Lung (tissue), 12 donors: Measurements from ENCODE around the gene PDIA6. TPM values are rescaled to one million over a fixed set of nuclear protein-coding genes. Genes with fewer than 3 reads are reported as not detected.

Experiments used
- ATAC-seq: fragments of 200-7000 bp; cut with Tn5 transposase; one replicate; pipeline ENCODE4 v1.9.1; 2020; ENCODE audit warnings: moderate number of reproducible peaks; ENCODE audit not compliant: insufficient read depth, low FRiP score
- DNase-seq, 3 donors: peaks; one replicate each; pipeline ENCODE4 v3.0.0-alpha.2; 2013 to 2017
- H3K27ac ChIP-seq, 2 donors: one replicate each; pipeline ENCODE4 v1.5.1; 2013; ENCODE audit warnings: mild to moderate bottlenecking in 2 of 2, moderate library complexity in 2 of 2, control low read depth in 1 of 2, inconsistent platforms in 1 of 2, low read depth in 1 of 2, low read length in 1 of 2
- H3K27me3 ChIP-seq, 3 donors: one replicate each; pipeline ENCODE4 v1.5.1; 2013; ENCODE audit warnings: low read length in 2 of 3; ENCODE audit not compliant: control insufficient read depth in 3 of 3, insufficient read depth in 3 of 3
- H3K36me3 ChIP-seq, 4 donors: one replicate each; pipeline ENCODE4 v1.5.1; 2013; ENCODE audit warnings: low read length in 4 of 4, mild to moderate bottlenecking in 1 of 4, moderate library complexity in 1 of 4; ENCODE audit not compliant: control insufficient read depth in 4 of 4, insufficient read depth in 4 of 4
- H3K4me1 ChIP-seq, 5 donors: one replicate each; pipeline ENCODE4 v1.5.1; 2013; ENCODE audit warnings: low read length in 5 of 5, mild to moderate bottlenecking in 2 of 5, moderate library complexity in 1 of 5; ENCODE audit not compliant: control insufficient read depth in 5 of 5, insufficient read depth in 5 of 5
- H3K4me3 ChIP-seq: one replicate; pipeline ENCODE4 v1.5.1; 2013; ENCODE audit warnings: mild to moderate bottlenecking, control low read depth, moderate library complexity
- H3K9ac ChIP-seq, 2 donors: one replicate each; pipeline ENCODE4 v1.5.1; 2013; ENCODE audit warnings: low read length in 2 of 2, control low read depth in 1 of 2; ENCODE audit not compliant: insufficient read depth in 1 of 2
- H3K9me3 ChIP-seq, 4 donors: one replicate each; pipeline ENCODE4 v1.5.1; 2013; ENCODE audit warnings: low read length in 3 of 4, mild to moderate bottlenecking in 1 of 4, moderate library complexity in 1 of 4; ENCODE audit not compliant: control insufficient read depth in 4 of 4, insufficient read depth in 3 of 4
- WGBS, 2 donors: extraction: QIAGEN DNeasy Blood & Tissue Kit; methylation state at CpG; one replicate each; pipeline ENCODE4 v1.1.7; 2013; 5-methylcytosine and 5-hydroxymethylcytosine counted together
- polyA plus RNA-seq, 2 donors: library from polyadenylated mRNA; stranded (reverse); fragments of 200-250 nt; gene quantifications; one replicate each; pipeline ENCODE4 v1.2.1, GENCODE V29; 2013
- total RNA-seq, 2 donors: library from RNA; depleted of rRNA in 1 of 2; stranded (reverse); fragments of >200 nt in 1 of 2; gene quantifications; one replicate each; pipeline ENCODE4 v1.2.1, GENCODE V29; 2014 to 2021
- TF ChIP-seq, protein P1 (sequence below): IDR thresholded peaks from 2 replicates; pipeline ENCODE4 v1.5.1; 2012; ENCODE audit warnings: mild to moderate bottlenecking; ENCODE audit errors: control extremely low read depth, extremely low read depth
- donor health status: control.
- donor health status: control.
- donor health status: Bipolar disorder and iron deficiency.
- donor health status: healthy.
- donor health status: DM: yes; HTN: yes; CAD: no.

The PDIA6 gene
- total and polyA plus RNA-seq, 4 donors = 70.1 to 341 (median 189) TPM

DNA sequence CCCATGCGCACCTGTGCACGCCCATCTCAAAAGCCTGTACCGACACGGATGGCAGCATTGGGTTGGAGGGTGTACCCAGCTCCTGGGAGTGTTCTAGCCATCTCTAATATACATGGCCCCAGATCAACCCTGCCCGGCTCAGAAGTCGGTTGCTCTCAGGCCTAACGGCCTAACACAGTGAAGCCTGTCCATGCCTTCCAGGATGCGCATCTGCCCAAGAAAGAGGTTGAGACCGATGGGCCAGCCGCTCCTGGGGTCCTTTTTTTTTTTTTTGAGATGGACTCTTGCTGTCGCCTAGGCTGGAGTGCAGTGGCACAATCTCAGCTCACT, 32.1 kb downstream of the PDIA6 start:
- Histone ChIP-seq H3K4me3 (no peak overlapping the region), H3K27me3 (no peaks in the 10 kb centered on the region), H3K9ac (no peak overlapping the region), H3K36me3 (peaks cover 10 to 41% (median 30%) of the 10 kb centered on the region in 4 donors), H3K9me3 (no peaks in the 10 kb centered on the region), H3K4me1 (peaks cover 0 to 3% (median 0%) of the 10 kb centered on the region in 5 donors), H3K27ac (no peak overlapping the region)
- ATAC-seq (no peak), DNase-seq (no peak)
- TF ChIP-seq, protein P1, sequence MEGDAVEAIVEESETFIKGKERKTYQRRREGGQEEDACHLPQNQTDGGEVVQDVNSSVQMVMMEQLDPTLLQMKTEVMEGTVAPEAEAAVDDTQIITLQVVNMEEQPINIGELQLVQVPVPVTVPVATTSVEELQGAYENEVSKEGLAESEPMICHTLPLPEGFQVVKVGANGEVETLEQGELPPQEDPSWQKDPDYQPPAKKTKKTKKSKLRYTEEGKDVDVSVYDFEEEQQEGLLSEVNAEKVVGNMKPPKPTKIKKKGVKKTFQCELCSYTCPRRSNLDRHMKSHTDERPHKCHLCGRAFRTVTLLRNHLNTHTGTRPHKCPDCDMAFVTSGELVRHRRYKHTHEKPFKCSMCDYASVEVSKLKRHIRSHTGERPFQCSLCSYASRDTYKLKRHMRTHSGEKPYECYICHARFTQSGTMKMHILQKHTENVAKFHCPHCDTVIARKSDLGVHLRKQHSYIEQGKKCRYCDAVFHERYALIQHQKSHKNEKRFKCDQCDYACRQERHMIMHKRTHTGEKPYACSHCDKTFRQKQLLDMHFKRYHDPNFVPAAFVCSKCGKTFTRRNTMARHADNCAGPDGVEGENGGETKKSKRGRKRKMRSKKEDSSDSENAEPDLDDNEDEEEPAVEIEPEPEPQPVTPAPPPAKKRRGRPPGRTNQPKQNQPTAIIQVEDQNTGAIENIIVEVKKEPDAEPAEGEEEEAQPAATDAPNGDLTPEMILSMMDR = no peak
- WGBS, 2 donors = 96 to 97% methylated on average over 11 of the region's 11 CpGs

GRCh38 chr2:10779776-10780490, 32.7 kb downstream of the PDIA6 start:
- WGBS, 2 donors = 96 to 97% methylated on average over 25 of the region's 25 CpGs
- no peak overlapping the region for H3K4me3 ChIP-seq
- peaks cover 10 to 41% (median 30%) of the 10 kb centered on the region in 4 donors for H3K36me3 ChIP-seq

GRCh38 chr2:10778724-10779115, 33.9 kb downstream of the PDIA6 start:
- H3K36me3 ChIP-seq = peaks cover 5 to 33% (median 22%) of the 10 kb centered on the region in 4 donors
- 83 to 93% methylated on average over 12 of the region's 12 CpGs for WGBS, 2 donors
- DNase-seq = no peak
- no peak overlapping the region for H3K9ac ChIP-seq
- H3K27me3 ChIP-seq = no peaks in the 10 kb centered on the region
- H3K27ac ChIP-seq = no peak overlapping the region
- TF ChIP-seq, protein P1 = no peak
- no peak for ATAC-seq
- peaks cover 0 to 10% (median 0%) of the 10 kb centered on the region in 5 donors for H3K4me1 ChIP-seq
- no peak overlapping the region for H3K4me3 ChIP-seq
- H3K9me3 ChIP-seq = no peaks in the 10 kb centered on the region

More at GRCh38 chr2:10779776-10780490, 32.7 kb downstream of the PDIA6 start:
- ATAC-seq = no peak
- Histone ChIP-seq H3K27me3 (no peaks in the 10 kb centered on the region), H3K4me1 (peaks cover 0 to 8% (median 2%) of the 10 kb centered on the region in 5 donors), H3K9ac (no peak overlapping the region), H3K9me3 (no peaks in the 10 kb centered on the region), H3K27ac (no peak overlapping the region)
- no peak for DNase-seq
- TF ChIP-seq, protein P1 = no peak
